GM12878 (cell line): ENCODE data around the gene LY6G5C. TPM values are rescaled to one million over a fixed set of nuclear protein-coding genes. Genes with fewer than 3 reads are reported as not detected.

Experiments
- ASH2L ChIP-seq: fragments of 300-600, 200-600 bp; sonication (generic); IDR thresholded peaks from 2 replicates; pipeline ENCODE4 v1.6.1; 2017; ENCODE audit warnings: low read depth, mild to moderate bottlenecking, borderline replicate concordance
- BACH1 ChIP-seq: fragments of 450-650 bp; IDR thresholded peaks from 2 replicates; pipeline ENCODE4 v1.6.1; 2017; ENCODE audit warnings: mild to moderate bottlenecking, borderline replicate concordance
- CBFB ChIP-seq: IDR thresholded peaks from 2 replicates; pipeline ENCODE4 v1.6.1; 2016; ENCODE audit warnings: antibody characterized with exemption, low read depth
- CBX3 ChIP-seq: fragments of 200-600 bp; sonication (generic); IDR thresholded peaks from 2 replicates; pipeline ENCODE4 v1.6.1; 2016; ENCODE audit warnings: low read depth, borderline replicate concordance
- CBX5 ChIP-seq: sonication (generic); IDR thresholded peaks from 2 replicates; pipeline ENCODE4 v1.6.1; 2016; ENCODE audit warnings: low read depth, moderate library complexity, mild to moderate bottlenecking, inconsistent platforms
- FOS ChIP-seq: IDR thresholded peaks from 3 replicates; pipeline ENCODE4 v1.6.1; 2011; ENCODE audit warnings: borderline replicate concordance; ENCODE audit not compliant: insufficient read length; ENCODE audit errors: extremely low read depth
- GATAD2B ChIP-seq: fragments of 450-650 bp; conservative IDR thresholded peaks from 2 replicates; pipeline ENCODE4 v1.6.1; 2017; ENCODE audit warnings: low read depth, mild to moderate bottlenecking, moderate library complexity
- HDAC6 ChIP-seq: fragments of 200-600 bp; sonication (generic); IDR thresholded peaks from one replicate; pipeline ENCODE4 v1.8.0; 2017; ENCODE audit warnings: antibody characterized with exemption; ENCODE audit not compliant: unreplicated experiment
- HDGF ChIP-seq: fragments of 450-650 bp; IDR thresholded peaks from 2 replicates; pipeline ENCODE4 v1.6.1; 2016; ENCODE audit warnings: antibody characterized with exemption
- IKZF2 ChIP-seq, 2 experiments: fragments of 450-650 bp; IDR thresholded peaks; 2 replicates each; pipeline ENCODE4 v1.6.1; 2017; ENCODE audit warnings: mild to moderate bottlenecking in 2 of 2, moderate library complexity in 2 of 2
- LARP7 ChIP-seq: fragments of 450-650 bp; IDR thresholded peaks from 2 replicates; pipeline ENCODE4 v1.6.1; 2017; ENCODE audit warnings: mild to moderate bottlenecking
- MTA2 ChIP-seq: fragments of 450-650 bp; IDR thresholded peaks from 2 replicates; pipeline ENCODE4 v1.6.1; 2016; ENCODE audit warnings: low read depth, mild to moderate bottlenecking, moderate library complexity
- POLR2AphosphoS2 ChIP-seq: IDR thresholded peaks from 2 replicates; pipeline ENCODE4 v1.6.1; 2011; ENCODE audit warnings: low read depth, mild to moderate bottlenecking, low read length, improper control_type of control experiment, moderate library complexity
- POLR2AphosphoS5 ChIP-seq: IDR thresholded peaks from 2 replicates; pipeline ENCODE4 v1.6.1; 2011; ENCODE audit warnings: mild to moderate bottlenecking, low read length, inconsistent platforms
- SMAD5 ChIP-seq: IDR thresholded peaks from 2 replicates; pipeline ENCODE4 v1.6.1; 2016; ENCODE audit warnings: antibody characterized with exemption, low read depth
- SP1 ChIP-seq: IDR thresholded peaks from one replicate; pipeline ENCODE4 v1.6.1; 2011; ENCODE audit warnings: low read depth, low read length
- SPI1 ChIP-seq: IDR thresholded peaks from 2 replicates; pipeline ENCODE4 v1.6.1; 2011; ENCODE audit warnings: low read depth, mild to moderate bottlenecking, low read length, moderate library complexity, borderline replicate concordance; ENCODE audit not compliant: insufficient read depth
- SREBF1 ChIP-seq: IDR thresholded peaks from 2 replicates; pipeline ENCODE4 v1.6.1; 2012; ENCODE audit warnings: mild to moderate bottlenecking, low read length
- TARDBP ChIP-seq: IDR thresholded peaks from 2 replicates; pipeline ENCODE4 v1.6.1; 2016; ENCODE audit warnings: borderline replicate concordance
- YY1 ChIP-seq: IDR thresholded peaks from 2 replicates; pipeline ENCODE4 v1.6.1; 2011; ENCODE audit warnings: low read depth, mild to moderate bottlenecking, low read length
- polyA plus RNA-seq, 11 experiments: library from polyadenylated mRNA; depleted of rRNA in 4 of 11; unstranded in 6 of 11; stranded (reverse) in 5 of 11; fragments of >200 nt; fragmentation: Nextera tagmentation in 4 of 11; fragmentation: Illumina TruSeq in 1 of 11; extraction: Ambion mirVana in 4 of 11; extraction: Trizol in 1 of 11; gene quantifications; 1 replicate in 1 of 11; 2 replicates in 10 of 11; pipeline versions ENCODE4 v1.2.1 to v1.2.3, GENCODE V29; 2011 to 2016; ENCODE audit warnings: inconsistent platforms in 2 of 11, missing spikeins in 2 of 11, low read depth in 1 of 11
- total RNA-seq, 4 experiments: library from RNA; depleted of rRNA in 3 of 4; stranded (reverse); fragments of >200 nt in 3 of 4; fragmentation: Illumina TruSeq in 1 of 4; extraction: Trizol in 1 of 4; gene quantifications; 2 replicates each; pipeline versions ENCODE4 v1.2.1 to v1.2.3, GENCODE V29; 2013 to 2021
- TF ChIP-seq, protein P1 (sequence below): IDR thresholded peaks from 2 replicates; pipeline ENCODE4 v1.6.1; 2011; ENCODE audit warnings: mild to moderate bottlenecking, low read depth, low read length, moderate library complexity; ENCODE audit not compliant: insufficient replicate concordance
- TF ChIP-seq, protein P2 (sequence below): IDR thresholded peaks from 2 replicates; pipeline ENCODE4 v1.6.1; 2012; ENCODE audit warnings: improper control_type of control experiment, low read depth, low read length; ENCODE audit not compliant: insufficient replicate concordance
- TF ChIP-seq, protein P3 (sequence below), 3 experiments: IDR thresholded peaks in 2 of 3; conservative IDR thresholded peaks in 1 of 3; 2 replicates each; pipeline ENCODE4 v1.5.1; 2011; ENCODE audit warnings: low read depth in 3 of 3, low read length in 3 of 3, mild to moderate bottlenecking in 3 of 3, control low read depth in 2 of 3, moderate library complexity in 2 of 3, inconsistent platforms in 1 of 3, mixed read lengths in 1 of 3; ENCODE audit not compliant: control insufficient read depth in 2 of 3, insufficient read depth in 1 of 3; ENCODE audit errors: extremely low read depth in 1 of 3

The LY6G5C gene
- total and polyA plus RNA-seq, 10 of the 15 experiments (the other 5 are each of a cell fraction or from before 2014, with no cell fraction given): 0.76 to 6.1 (median 1.7) TPM

DNA sequence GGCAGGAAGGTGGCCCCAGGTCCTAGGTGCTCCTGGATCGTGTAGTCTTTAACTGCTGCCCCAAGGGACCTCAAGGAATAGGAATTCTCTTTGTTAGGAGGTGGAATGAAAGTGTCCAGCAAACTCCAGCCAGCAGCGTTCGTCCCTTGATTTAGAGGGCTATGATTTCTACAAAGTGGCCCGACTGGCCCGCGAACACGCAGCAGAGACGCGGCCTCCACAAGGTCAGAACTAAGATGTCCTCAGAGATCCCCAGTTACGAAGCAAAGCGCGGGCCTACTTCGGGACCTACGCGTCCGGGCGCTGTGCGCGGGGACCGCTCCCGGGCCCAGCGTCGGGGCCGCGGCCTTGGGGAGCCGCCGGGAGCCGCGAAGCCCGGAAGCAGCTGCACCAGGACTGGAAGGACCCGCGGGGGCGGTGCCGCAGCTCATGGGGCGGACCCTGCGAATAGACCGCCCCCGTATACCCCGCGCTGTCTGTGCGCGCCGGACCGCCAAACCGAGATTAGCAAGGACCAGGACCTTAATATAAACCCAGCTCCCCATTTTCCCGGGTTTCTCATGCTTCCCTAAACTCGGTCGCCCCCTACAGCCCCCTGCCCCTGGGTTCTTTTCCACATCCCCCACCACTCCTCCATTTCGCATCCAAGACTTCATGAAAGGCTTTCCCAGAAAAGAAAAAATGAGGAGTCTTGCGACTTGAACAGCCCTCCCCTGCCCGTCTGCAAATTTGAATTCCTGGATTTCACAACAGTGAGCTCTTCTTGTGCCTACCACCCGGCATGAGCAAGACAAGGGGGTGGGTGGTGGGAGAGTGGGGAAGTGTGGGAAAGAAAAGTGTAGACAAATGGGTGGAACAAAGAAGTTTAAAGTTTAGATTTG lies 20.2 kb downstream of the LY6G5C start, which contains the start of gene C6orf47 (continued):
- TF ChIP-seq CBX5 (no peak), CBX3 (no peak), BACH1 (peak; percentile 85), SMAD5 (peak; percentile 59; the same call in 1 of the 2 replicates), MTA2 (no peak), CBFB (peak; percentile 35; the same call in 1 of the 2 replicates), FOS (no peak), ASH2L (no peak), GATAD2B (peak; percentile 88), YY1 (no peak), LARP7 (peak; percentile 80), IKZF2 (IDR thresholded peaks at IDR 0.05) (0 out of 4 replicates have a peak, but pooled peaks of 1 of the 2 experiments have one; percentile 14), SPI1 (no peak), SP1 (peak; percentile 14), HDAC6 (peak; percentile 42), SREBF1 (no peak), TARDBP (no peak), HDGF (no peak), POLR2AphosphoS2 (peak; percentile 93), POLR2AphosphoS5 (peak; percentile 82)
- TF ChIP-seq, protein P1, sequence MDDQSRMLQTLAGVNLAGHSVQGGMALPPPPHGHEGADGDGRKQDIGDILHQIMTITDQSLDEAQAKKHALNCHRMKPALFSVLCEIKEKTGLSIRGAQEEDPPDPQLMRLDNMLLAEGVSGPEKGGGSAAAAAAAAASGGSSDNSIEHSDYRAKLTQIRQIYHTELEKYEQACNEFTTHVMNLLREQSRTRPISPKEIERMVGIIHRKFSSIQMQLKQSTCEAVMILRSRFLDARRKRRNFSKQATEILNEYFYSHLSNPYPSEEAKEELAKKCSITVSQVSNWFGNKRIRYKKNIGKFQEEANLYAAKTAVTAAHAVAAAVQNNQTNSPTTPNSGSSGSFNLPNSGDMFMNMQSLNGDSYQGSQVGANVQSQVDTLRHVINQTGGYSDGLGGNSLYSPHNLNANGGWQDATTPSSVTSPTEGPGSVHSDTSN: peak; percentile 5
- TF ChIP-seq, protein P2, sequence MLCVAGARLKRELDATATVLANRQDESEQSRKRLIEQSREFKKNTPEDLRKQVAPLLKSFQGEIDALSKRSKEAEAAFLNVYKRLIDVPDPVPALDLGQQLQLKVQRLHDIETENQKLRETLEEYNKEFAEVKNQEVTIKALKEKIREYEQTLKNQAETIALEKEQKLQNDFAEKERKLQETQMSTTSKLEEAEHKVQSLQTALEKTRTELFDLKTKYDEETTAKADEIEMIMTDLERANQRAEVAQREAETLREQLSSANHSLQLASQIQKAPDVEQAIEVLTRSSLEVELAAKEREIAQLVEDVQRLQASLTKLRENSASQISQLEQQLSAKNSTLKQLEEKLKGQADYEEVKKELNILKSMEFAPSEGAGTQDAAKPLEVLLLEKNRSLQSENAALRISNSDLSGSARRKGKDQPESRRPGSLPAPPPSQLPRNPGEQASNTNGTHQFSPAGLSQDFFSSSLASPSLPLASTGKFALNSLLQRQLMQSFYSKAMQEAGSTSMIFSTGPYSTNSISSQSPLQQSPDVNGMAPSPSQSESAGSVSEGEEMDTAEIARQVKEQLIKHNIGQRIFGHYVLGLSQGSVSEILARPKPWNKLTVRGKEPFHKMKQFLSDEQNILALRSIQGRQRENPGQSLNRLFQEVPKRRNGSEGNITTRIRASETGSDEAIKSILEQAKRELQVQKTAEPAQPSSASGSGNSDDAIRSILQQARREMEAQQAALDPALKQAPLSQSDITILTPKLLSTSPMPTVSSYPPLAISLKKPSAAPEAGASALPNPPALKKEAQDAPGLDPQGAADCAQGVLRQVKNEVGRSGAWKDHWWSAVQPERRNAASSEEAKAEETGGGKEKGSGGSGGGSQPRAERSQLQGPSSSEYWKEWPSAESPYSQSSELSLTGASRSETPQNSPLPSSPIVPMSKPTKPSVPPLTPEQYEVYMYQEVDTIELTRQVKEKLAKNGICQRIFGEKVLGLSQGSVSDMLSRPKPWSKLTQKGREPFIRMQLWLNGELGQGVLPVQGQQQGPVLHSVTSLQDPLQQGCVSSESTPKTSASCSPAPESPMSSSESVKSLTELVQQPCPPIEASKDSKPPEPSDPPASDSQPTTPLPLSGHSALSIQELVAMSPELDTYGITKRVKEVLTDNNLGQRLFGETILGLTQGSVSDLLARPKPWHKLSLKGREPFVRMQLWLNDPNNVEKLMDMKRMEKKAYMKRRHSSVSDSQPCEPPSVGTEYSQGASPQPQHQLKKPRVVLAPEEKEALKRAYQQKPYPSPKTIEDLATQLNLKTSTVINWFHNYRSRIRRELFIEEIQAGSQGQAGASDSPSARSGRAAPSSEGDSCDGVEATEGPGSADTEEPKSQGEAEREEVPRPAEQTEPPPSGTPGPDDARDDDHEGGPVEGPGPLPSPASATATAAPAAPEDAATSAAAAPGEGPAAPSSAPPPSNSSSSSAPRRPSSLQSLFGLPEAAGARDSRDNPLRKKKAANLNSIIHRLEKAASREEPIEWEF: no peak
- TF ChIP-seq, protein P3, sequence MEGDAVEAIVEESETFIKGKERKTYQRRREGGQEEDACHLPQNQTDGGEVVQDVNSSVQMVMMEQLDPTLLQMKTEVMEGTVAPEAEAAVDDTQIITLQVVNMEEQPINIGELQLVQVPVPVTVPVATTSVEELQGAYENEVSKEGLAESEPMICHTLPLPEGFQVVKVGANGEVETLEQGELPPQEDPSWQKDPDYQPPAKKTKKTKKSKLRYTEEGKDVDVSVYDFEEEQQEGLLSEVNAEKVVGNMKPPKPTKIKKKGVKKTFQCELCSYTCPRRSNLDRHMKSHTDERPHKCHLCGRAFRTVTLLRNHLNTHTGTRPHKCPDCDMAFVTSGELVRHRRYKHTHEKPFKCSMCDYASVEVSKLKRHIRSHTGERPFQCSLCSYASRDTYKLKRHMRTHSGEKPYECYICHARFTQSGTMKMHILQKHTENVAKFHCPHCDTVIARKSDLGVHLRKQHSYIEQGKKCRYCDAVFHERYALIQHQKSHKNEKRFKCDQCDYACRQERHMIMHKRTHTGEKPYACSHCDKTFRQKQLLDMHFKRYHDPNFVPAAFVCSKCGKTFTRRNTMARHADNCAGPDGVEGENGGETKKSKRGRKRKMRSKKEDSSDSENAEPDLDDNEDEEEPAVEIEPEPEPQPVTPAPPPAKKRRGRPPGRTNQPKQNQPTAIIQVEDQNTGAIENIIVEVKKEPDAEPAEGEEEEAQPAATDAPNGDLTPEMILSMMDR (IDR thresholded peaks at IDR 0.05 in 2 of 3, conservative IDR thresholded peaks at IDR 0.05 in 1 of 3; ENCODE audit: control insufficient read depth in 2 of 3, extremely low read depth in 1 of 3, insufficient read depth in 1 of 3, low read depth in 3 of 3, low read length in 3 of 3): no peak
